Thyroid gland (tissue), 4 donors: Measurements from ENCODE around the gene RSPO1. TPM values are rescaled to one million over a fixed set of nuclear protein-coding genes. Genes with fewer than 3 reads are reported as not detected.

Experiments
- DNase-seq, 2 donors: peaks; one replicate each; pipeline ENCODE4 v3.0.0-alpha.2; 2019
- H3K27ac ChIP-seq, 3 donors: fragments of 200-600 bp; sonication (generic); 1 replicate in 2 of 3; 2 replicates in 1 of 3; pipeline ENCODE4 v1.5.1; 2016 to 2019; ENCODE audit warnings: mild to moderate bottlenecking in 1 of 3, moderate library complexity in 1 of 3
- H3K27me3 ChIP-seq: fragments of 200-600 bp; sonication (generic); one replicate; pipeline ENCODE4 v1.5.1; 2019
- H3K36me3 ChIP-seq, 2 donors: fragments of 200-600 bp; sonication (generic); one replicate each; pipeline ENCODE4 v1.5.1; 2016 to 2019
- H3K4me1 ChIP-seq, 2 donors: fragments of 200-600 bp; sonication (generic); one replicate each; pipeline ENCODE4 v1.5.1; 2017 to 2019
- H3K4me3 ChIP-seq, 3 donors: fragments of 200-600 bp; sonication (generic); replicated peaks in 1 of 3; 1 replicate in 2 of 3; 2 replicates in 1 of 3; pipeline ENCODE4 v1.5.1; 2016; ENCODE audit warnings: mild to moderate bottlenecking in 1 of 3
- H3K9me3 ChIP-seq: fragments of 200-600 bp; sonication (generic); one replicate; pipeline ENCODE4 v1.5.1; 2017
- POLR2A ChIP-seq, 2 donors: fragments of 450-650 bp; IDR thresholded peaks; one replicate each; pipeline ENCODE4 v1.6.1; 2017; ENCODE audit warnings: antibody characterized with exemption in 2 of 2, mild to moderate bottlenecking in 2 of 2, moderate library complexity in 1 of 2
- WGBS, 2 donors: methylation state at CpG; one replicate each; pipeline ENCODE4 v1.1.5; 2017; 5-methylcytosine and 5-hydroxymethylcytosine counted together
- intact Hi-C: fragments of 100-400 bp; cut with DNase I; formaldehyde crosslinking; loops from one replicate; pipeline ENCODE4 v1.15.1; 2023
- total RNA-seq, 4 donors: library from RNA; depleted of rRNA; stranded (reverse); fragments of >200 nt; gene quantifications; one replicate each; pipeline ENCODE4 v1.2.3, GENCODE V29; 2016
- TF ChIP-seq, protein P1 (sequence below), 6 experiments: fragments of 200-600 bp in 3 of 6; fragments of 450-650 bp in 3 of 6; sonication (generic) in 3 of 6; IDR thresholded peaks; one replicate each; pipeline ENCODE4 v1.5.1; 2016 to 2019; ENCODE audit warnings: antibody characterized with exemption in 6 of 6, mild to moderate bottlenecking in 2 of 6, inconsistent platforms in 1 of 6, moderate library complexity in 1 of 6

RSPO1 gene
- total RNA-seq, 4 donors from 2014 or later: 0.44 TPM; not detected in 3

DNA sequence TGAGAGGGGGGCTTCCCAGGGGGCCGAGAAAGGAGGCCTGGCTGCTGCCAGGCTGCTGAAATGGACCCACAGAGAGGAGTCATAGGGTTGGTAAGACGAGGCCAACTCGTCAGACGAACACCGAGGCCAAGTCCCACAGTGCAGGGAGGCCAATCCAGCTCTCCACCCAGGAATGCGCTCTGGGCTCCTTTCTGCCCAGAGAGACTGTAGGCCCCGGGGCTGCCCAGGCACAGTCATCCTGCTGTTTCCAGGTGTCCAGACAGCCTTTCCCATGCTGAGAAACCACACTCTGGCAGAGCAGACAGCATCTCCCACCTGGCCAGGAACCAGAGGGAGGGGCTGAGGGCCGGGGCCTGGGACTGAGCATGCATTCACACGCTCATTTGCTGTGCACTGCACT is 26.7 kb upstream of the RSPO1 start:
- DNase-seq: no peak
- Histone ChIP-seq H3K27ac (no peak overlapping the region), H3K9me3 (no peaks in the 10 kb centered on the region), H3K4me3 (no peak overlapping the region), H3K36me3 (no peaks in the 10 kb centered on the region), H3K4me1 (no peaks in the 10 kb centered on the region), H3K27me3 (no peaks in the 10 kb centered on the region)
- WGBS, 2 donors: 51 to 62% methylated on average over 7 to 9 of the region's 9 CpGs
- intact Hi-C loops: no loop called here
- TF ChIP-seq POLR2A (IDR thresholded peaks at IDR 0.05): no peak
- TF ChIP-seq, protein P1, sequence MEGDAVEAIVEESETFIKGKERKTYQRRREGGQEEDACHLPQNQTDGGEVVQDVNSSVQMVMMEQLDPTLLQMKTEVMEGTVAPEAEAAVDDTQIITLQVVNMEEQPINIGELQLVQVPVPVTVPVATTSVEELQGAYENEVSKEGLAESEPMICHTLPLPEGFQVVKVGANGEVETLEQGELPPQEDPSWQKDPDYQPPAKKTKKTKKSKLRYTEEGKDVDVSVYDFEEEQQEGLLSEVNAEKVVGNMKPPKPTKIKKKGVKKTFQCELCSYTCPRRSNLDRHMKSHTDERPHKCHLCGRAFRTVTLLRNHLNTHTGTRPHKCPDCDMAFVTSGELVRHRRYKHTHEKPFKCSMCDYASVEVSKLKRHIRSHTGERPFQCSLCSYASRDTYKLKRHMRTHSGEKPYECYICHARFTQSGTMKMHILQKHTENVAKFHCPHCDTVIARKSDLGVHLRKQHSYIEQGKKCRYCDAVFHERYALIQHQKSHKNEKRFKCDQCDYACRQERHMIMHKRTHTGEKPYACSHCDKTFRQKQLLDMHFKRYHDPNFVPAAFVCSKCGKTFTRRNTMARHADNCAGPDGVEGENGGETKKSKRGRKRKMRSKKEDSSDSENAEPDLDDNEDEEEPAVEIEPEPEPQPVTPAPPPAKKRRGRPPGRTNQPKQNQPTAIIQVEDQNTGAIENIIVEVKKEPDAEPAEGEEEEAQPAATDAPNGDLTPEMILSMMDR (IDR thresholded peaks at IDR 0.05): no peak

DNA sequence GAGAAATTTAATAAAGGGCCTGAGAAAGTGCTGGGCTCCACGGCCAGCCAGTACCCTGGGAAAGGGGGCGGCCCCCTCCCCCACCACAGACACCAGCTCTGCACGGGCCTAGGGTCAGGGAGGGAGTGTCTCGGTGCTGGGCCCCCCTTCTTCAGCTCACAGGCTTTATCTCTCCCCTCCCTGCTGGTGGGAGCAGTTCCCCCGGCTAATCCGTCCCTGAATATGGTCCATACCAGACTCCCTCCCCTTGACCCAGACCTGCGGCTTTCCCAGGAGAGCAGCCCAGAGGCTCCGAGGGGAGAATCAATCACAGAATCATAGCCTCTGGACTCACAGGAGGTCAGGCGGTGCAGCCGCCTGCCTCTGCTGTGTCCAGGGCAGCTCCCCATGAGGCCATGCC is 26.0 kb upstream of the RSPO1 start:
- intact Hi-C loops: no loop called here
- no peak overlapping the region for H3K27ac ChIP-seq
- H3K36me3 ChIP-seq: no peaks in the 10 kb centered on the region
- no peak for TF ChIP-seq POLR2A (IDR thresholded peaks at IDR 0.05)
- TF ChIP-seq, protein P1 (IDR thresholded peaks at IDR 0.05): no peak
- H3K9me3 ChIP-seq: no peaks in the 10 kb centered on the region
- no peaks in the 10 kb centered on the region for H3K4me1 ChIP-seq
- DNase-seq: no peak
- WGBS, 2 donors: 23 to 31% methylated on average over 8 to 9 of the region's 10 CpGs
- H3K27me3 ChIP-seq: no peaks in the 10 kb centered on the region
- no peak overlapping the region for H3K4me3 ChIP-seq

DNA sequence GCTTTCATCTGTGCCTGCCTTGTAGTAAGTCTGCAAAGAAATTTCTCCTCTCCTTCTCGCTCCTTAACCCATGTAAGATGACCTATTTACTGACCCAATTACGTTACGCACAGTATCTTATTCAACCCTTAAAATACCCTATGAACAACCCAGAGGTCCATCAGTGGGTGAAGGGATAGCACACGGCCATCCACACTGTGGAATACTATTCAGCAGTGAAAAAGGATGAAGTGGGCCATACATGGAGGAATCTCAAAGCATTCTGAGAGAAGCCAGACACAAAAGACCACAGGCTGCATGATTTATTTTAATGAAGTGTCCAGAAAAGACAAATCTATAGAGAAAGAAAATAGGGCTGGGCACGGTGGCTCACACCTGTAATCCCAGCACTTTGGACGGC is 23.8 kb upstream of the RSPO1 start:
- Histone ChIP-seq H3K36me3 (no peaks in the 10 kb centered on the region), H3K9me3 (no peaks in the 10 kb centered on the region), H3K4me1 (no peaks in the 10 kb centered on the region), H3K4me3 (no peak overlapping the region), H3K27me3 (no peaks in the 10 kb centered on the region), H3K27ac (no peak overlapping the region)
- DNase-seq: no peak
- 83 to 92% methylated on average over 6 of the region's 6 CpGs for WGBS, 2 donors
- intact Hi-C loops: no loop called here
- TF ChIP-seq POLR2A (IDR thresholded peaks at IDR 0.05): no peak
- TF ChIP-seq, protein P1 (IDR thresholded peaks at IDR 0.05): no peak

DNA sequence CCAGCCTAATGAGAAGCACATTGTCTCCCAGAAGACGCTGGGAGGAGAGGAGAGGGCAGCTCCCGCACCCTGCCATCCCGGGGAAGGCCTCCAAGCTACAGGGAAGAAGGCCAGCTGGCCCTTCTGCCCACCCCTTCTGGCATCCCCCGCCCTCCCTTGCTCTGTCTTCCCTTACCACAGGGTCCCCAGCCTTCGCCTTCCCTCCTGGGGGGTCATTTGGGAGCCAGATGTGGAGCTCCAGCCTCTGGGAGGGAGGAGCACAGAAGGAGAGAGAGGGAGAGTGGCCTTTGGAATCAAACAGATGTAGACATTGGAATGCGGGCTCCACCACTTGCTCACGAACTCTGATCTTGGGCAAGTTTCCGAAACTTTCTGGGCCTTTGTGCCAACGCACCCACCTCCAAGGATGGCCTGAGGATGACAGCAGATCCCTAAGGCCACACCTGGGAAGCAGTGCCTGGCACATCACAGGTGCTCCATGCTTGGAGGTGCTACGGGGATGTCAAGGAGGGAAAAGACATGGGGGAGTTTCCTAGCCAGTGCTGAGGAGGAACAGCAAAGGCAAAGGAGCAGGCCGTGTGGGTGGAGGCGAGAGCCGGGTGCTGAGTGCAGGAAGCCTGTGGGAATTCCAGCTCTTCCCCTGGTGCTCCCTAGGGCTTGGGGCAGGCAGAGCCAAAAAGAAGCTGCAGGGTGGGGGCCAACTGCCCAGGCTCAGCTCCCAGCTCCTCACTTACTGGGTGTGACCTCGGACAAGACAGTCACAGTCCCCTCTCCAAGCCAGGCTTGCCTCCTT is 23.1 kb upstream of the RSPO1 start:
- no peaks in the 10 kb centered on the region for H3K27me3 ChIP-seq
- H3K4me1 ChIP-seq: no peaks in the 10 kb centered on the region
- no peaks in the 10 kb centered on the region for H3K9me3 ChIP-seq
- DNase-seq: no peak
- intact Hi-C loops: no loop called here
- 79 to 81% methylated on average over 13 of the region's 14 CpGs for WGBS, 2 donors
- no peak for TF ChIP-seq POLR2A (IDR thresholded peaks at IDR 0.05)
- TF ChIP-seq, protein P1 (IDR thresholded peaks at IDR 0.05): no peak
- H3K4me3 ChIP-seq: no peak overlapping the region
- no peak overlapping the region for H3K27ac ChIP-seq
- no peaks in the 10 kb centered on the region for H3K36me3 ChIP-seq

DNA sequence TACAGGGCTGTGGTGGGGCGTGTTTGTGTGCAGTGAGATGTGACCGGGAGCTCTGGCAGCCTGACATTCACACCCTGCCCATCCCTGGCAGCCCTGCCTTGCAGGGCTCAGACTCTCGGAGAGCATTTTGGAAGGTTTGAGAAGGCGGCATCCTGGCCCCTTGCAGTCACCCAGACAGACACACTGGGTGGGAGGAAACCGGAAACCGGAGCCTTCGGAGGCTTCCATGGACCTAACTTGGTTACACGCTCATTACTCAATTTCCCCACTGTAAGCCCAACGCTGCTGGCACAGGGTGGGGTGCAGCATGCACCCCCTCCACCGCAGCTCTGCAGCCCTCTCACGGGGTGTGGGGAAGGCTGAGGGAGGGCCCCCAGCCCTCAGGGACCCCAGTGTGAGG is 22.2 kb upstream of the RSPO1 start:
- Histone ChIP-seq H3K27me3 (no peaks in the 10 kb centered on the region), H3K4me3 (no peak overlapping the region), H3K9me3 (no peaks in the 10 kb centered on the region), H3K36me3 (no peaks in the 10 kb centered on the region), H3K4me1 (no peaks in the 10 kb centered on the region), H3K27ac (no peak overlapping the region)
- DNase-seq: no peak
- 50 to 80% methylated on average over 9 to 11 of the region's 11 CpGs for WGBS, 2 donors
- intact Hi-C loops: no loop called here
- no peak for TF ChIP-seq POLR2A (IDR thresholded peaks at IDR 0.05)
- TF ChIP-seq, protein P1 (IDR thresholded peaks at IDR 0.05): no peak
